ENCODE data around the gene SWAP70.

SWAP70 gene

GRCh38 chr11:9753021-9753420 is 89.1 kb downstream of the SWAP70 start:
- DNase-seq (ENCODE audit: low spot score): peak; percentile 65

GRCh38 chr11:9754010-9754471 is 90.2 kb downstream of the SWAP70 start:
- no peak for DNase-seq (ENCODE audit: low spot score)

- DNase-seq (ENCODE audit: low spot score): peak; percentile 64
Measured at GRCh38 chr11:9755561-9756185, 91.8 kb downstream of the SWAP70 start.

GRCh38 chr11:9756461-9756860 is 92.6 kb downstream of the SWAP70 start:
- DNase-seq (ENCODE audit: low spot score): no peak

- no peak for DNase-seq (ENCODE audit: low spot score)
Measured at GRCh38 chr11:9756878-9757277, 93.0 kb downstream of the SWAP70 start.

- DNase-seq (ENCODE audit: low spot score): peak; percentile 95
Measured at GRCh38 chr11:9757809-9758636, 94.1 kb downstream of the SWAP70 start.

- peak; percentile 70 for DNase-seq (ENCODE audit: low spot score)
Measured at GRCh38 chr11:9758637-9759518, 95.0 kb downstream of the SWAP70 start.

- DNase-seq (ENCODE audit: low spot score): peak; percentile 97
Measured at GRCh38 chr11:9759519-9760192, 95.8 kb downstream of the SWAP70 start.

- peak; percentile 86 for DNase-seq (ENCODE audit: low spot score)
Measured at GRCh38 chr11:9760193-9760575, 96.3 kb downstream of the SWAP70 start.

- DNase-seq (ENCODE audit: low spot score): no peak
Measured at GRCh38 chr11:9761441-9761945, 97.6 kb downstream of the SWAP70 start.

- DNase-seq (ENCODE audit: low spot score): no peak
Measured at GRCh38 chr11:9762531-9762930, 98.7 kb downstream of the SWAP70 start.

- DNase-seq (ENCODE audit: low spot score): no peak
Measured at GRCh38 chr11:9763301-9763700, 99.4 kb downstream of the SWAP70 start.

GRCh38 chr11:9765320-9766101 is 101.6 kb downstream of the SWAP70 start:
- DNase-seq (ENCODE audit: low spot score): peak; percentile 55

- no peak for DNase-seq (ENCODE audit: low spot score)
Measured at GRCh38 chr11:9769621-9770020, 105.7 kb downstream of the SWAP70 start.

- DNase-seq (ENCODE audit: low spot score): no peak
Measured at GRCh38 chr11:9771071-9771511, 107.2 kb downstream of the SWAP70 start.

- no peak for DNase-seq (ENCODE audit: low spot score)
Measured at GRCh38 chr11:9772218-9772617, 108.3 kb downstream of the SWAP70 start.

GRCh38 chr11:9773524-9773923 is 109.6 kb downstream of the SWAP70 start:
- no peak for DNase-seq (ENCODE audit: low spot score)

GRCh38 chr11:9774109-9774508 is 110.2 kb downstream of the SWAP70 start:
- DNase-seq (ENCODE audit: low spot score): no peak

- DNase-seq (ENCODE audit: low spot score): peak; percentile 86
Measured at GRCh38 chr11:9774591-9775397, 110.9 kb downstream of the SWAP70 start.

- DNase-seq (ENCODE audit: low spot score): no peak
Measured at GRCh38 chr11:9775398-9775779, 111.5 kb downstream of the SWAP70 start.
